HG03196 (cell line): ENCODE results near the gene TTC1.
"Not testable (repeated sequence)": the region's sequence is repeated elsewhere in the genome, so short reads cannot be mapped to it uniquely, and the experiment has no call there.

ENCODE experiments used
- ATAC-seq: cut with Tn5 transposase; IDR thresholded peaks from one replicate; pipeline ENCODE4 v1.9.1; 2021; ENCODE audit not compliant: unreplicated experiment

Gene TTC1

GRCh38 chr5:159993194-159993593 lies 15.7 kb upstream of the TTC1 start:
- ATAC-seq, result no peak

GRCh38 chr5:159995907-159996306 lies 13.0 kb upstream of the TTC1 start:
- no peak for ATAC-seq

- ATAC-seq, result no peak
Measured at GRCh38 chr5:160001457-160001856, 7.5 kb upstream of the TTC1 start.

GRCh38 chr5:160007514-160007913 lies 1.4 kb upstream of the TTC1 start:
- no peak for ATAC-seq

- not testable (repeated sequence) for ATAC-seq
Measured at GRCh38 chr5:160008529-160008876, 436 bp upstream of the TTC1 start.

GRCh38 chr5:160009591-160009989 lies 651 bp downstream of the TTC1 start:
- no peak for ATAC-seq

GRCh38 chr5:160011471-160011870 lies 2.5 kb downstream of the TTC1 start:
- no peak for ATAC-seq

GRCh38 chr5:160014197-160014596 lies 5.3 kb downstream of the TTC1 start:
- ATAC-seq, result not testable (repeated sequence)

GRCh38 chr5:160018945-160019625 lies 10.1 kb downstream of the TTC1 start:
- no peak for ATAC-seq

GRCh38 chr5:160020266-160020770 lies 11.4 kb downstream of the TTC1 start:
- ATAC-seq, result no peak

GRCh38 chr5:160020964-160021363 lies 12.0 kb downstream of the TTC1 start:
- ATAC-seq, result no peak

- ATAC-seq, result peak; percentile 75
Measured at GRCh38 chr5:160021831-160022446, 13.0 kb downstream of the TTC1 start.

GRCh38 chr5:160023007-160023907 lies 14.3 kb downstream of the TTC1 start:
- no peak for ATAC-seq

GRCh38 chr5:160023908-160024630 lies 15.1 kb downstream of the TTC1 start:
- no peak for ATAC-seq

- no peak for ATAC-seq
Measured at GRCh38 chr5:160029004-160029403, 20.1 kb downstream of the TTC1 start.

- ATAC-seq, result no peak
Measured at GRCh38 chr5:160029540-160030139, 20.7 kb downstream of the TTC1 start.

- no peak for ATAC-seq
Measured at GRCh38 chr5:160030631-160031377, 21.9 kb downstream of the TTC1 start.

GRCh38 chr5:160033546-160034252 lies 24.8 kb downstream of the TTC1 start:
- no peak for ATAC-seq

GRCh38 chr5:160036243-160036642 lies 27.3 kb downstream of the TTC1 start:
- ATAC-seq, result no peak
